Left cardiac atrium (tissue), 4 donors: ENCODE results near the gene DNAJC11. TPM values are rescaled to one million over a fixed set of nuclear protein-coding genes. Genes with fewer than 3 reads are reported as not detected.
A peak's percentile ranks its signal among the peaks of the same experiment; 100 is the strongest.
"Not testable (repeated sequence)": the region's sequence is repeated elsewhere in the genome, so short reads cannot be mapped to it uniquely, and the experiment has no call there.

Experiments
- ATAC-seq, 2 donors: fragments of 200-7000 bp; cut with Tn5 transposase; one replicate each; pipeline ENCODE4 v1.9.1; 2020; ENCODE audit warnings: mild to moderate bottlenecking in 2 of 2, moderate library complexity in 2 of 2
- DNase-seq: peaks from one replicate; pipeline ENCODE4 v3.0.0-alpha.2; 2020
- intact Hi-C, 2 donors: fragments of 100-400 bp; cut with DNase I; formaldehyde crosslinking; loops; one replicate each; pipeline versions ENCODE4 v1.14.1 to v1.15.1; 2022 to 2023
- total RNA-seq, 2 donors: library from RNA; stranded (reverse); fragmentation: NEBNext Ultra II Directional; extraction: Animal tissue kit (Norgen Biotek cat#: 25700); gene quantifications; one replicate each; pipeline ENCODE4 v1.2.1, GENCODE V29; 2021
- donor health status: DM: no; HTN: yes; CAD: no.
- donor health status: DM: no; HTN: yes; CAD: no; lungs with severe emphysema.
- donor health status: DM: yes; HTN: yes; CAD: no.
- donor health status: Dilated cardiomyopathy.

The DNAJC11 gene
- total RNA-seq, 2 donors from 2014 or later: 54.5 to 57.1 TPM

DNA sequence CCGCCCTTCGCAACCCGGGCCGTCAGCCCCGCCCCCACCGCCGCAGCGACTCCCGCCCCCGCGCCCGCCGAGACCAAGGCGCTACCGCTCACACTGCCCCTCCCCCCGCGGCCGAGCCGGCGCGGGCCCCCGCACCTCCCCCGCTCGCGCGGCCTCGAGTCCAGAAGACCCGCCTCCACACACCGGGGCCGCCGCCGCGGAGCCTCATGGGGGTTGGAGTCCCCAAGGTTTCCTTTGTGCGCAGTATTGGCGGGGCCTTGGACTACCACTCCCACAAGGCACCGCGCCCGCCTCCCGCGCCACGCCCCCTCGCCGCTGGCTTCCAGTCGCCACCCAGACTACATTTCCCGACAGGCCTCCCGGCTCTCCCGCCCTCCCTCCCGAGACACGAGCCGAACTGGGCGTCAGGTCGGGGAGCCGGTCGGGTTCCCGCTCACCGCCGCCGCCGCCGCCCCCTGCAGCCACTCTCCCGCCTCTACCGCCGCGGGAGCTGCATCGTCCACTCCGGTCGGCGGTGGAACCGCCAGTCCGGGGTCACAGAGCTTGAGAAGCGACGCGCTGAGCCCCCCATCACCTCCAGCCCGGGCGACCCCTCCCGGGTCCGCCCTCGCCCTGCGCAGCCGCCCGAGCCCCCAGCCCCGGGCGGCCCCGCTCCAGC is 88.1 kb downstream of the DNAJC11 start, which contains the start of gene PHF13:
Gene PHF13 (plus strand): TSS at position 371 of the 658 bp plus-strand sequence. CDS start 336 bp downstream, outside the sequence.
- ATAC-seq (peak; percentile 96 to 98), DNase-seq (peak; percentile 100)
- intact Hi-C loops: no loop called here

- intact Hi-C loops: no loop called here
- DNase-seq (peak; percentile 60), ATAC-seq (peak; percentile 66 to 69)
Observed at GRCh38 chr1:6612641-6613360, 88.8 kb downstream of the DNAJC11 start.

DNA sequence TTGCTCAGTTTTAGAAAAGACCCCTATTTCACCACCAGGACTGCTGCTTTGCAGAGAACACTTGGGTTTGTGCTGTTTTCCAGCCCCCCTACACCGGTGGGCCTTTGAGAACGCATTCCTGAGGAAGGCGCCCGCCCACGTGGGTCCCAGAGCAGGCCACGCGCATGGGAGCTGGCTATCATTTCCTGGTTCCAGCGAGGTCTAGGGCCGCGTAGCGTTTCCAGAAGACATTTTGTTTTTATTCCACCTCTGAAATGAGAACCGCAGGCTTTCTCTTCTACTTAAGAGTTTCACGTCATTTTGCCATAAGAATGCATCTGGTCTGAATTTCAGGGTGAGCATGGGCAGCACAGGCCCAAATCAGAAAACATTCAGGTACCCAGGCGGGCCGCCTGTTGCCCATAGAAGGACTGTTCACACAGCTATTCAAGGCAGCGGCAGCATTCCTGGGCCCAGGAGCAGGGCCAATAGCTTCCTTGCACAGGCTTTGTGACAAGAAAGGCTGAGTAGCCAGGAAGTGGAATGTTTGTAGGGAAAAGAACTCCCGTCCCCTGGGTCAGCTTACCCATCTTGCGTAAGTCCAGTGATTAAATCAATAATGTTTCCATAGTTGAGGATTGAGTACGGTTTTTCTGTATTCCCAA is 97.6 kb downstream of the DNAJC11 start:
- ATAC-seq: peak; percentile 20 to 29
- peak; percentile 86 for DNase-seq
- intact Hi-C loops: no loop called here

GRCh38 chr1:6603238-6603914 is 98.2 kb downstream of the DNAJC11 start:
- peak; percentile 75 for DNase-seq
- intact Hi-C loops: no loop called here

DNA sequence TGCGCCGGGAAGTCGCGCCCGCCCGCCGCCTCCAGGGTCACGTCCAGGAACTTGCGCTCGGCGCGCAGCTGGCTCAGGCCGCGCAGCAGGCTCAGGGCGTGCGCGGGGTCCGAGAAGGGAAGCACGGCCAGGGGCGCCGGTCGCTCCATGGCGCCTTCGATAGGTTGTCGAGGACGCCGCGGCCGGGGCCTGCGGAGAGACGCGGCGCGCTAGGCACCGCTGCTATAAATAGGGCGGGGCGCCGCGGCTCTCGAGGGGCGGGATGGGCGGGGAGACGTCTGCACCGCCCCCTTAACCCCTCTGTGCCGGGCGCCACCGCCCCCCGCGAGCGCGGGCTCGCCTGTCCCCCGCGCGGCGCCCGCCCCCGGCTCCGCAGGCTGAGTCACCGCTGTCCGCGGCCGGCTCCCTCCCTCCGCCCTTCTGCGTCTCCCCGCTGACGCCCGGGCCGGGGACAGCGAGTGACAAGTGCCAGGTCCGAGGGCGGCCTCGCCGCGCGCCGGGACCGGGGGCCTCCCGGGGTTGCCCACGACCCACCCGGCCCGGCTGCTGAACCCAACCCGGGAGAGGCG is 98.9 kb downstream of the DNAJC11 start, which contains the start of gene KLHL21:
Gene KLHL21 (minus strand): TSS at position 201 of the 569 bp plus-strand sequence. CDS start 52 bp downstream, at position 149.
- intact Hi-C loops: no loop called here
- peak; percentile 81 to 86 for ATAC-seq
- peak; percentile 93 for DNase-seq

More at GRCh38 chr1:6603238-6603914, 98.2 kb downstream of the DNAJC11 start:
- peak; percentile 20 to 42 for ATAC-seq

- DNase-seq: peak; percentile 66
- intact Hi-C loops: no loop called here
- peak; percentile 28 to 38 for ATAC-seq
Observed at GRCh38 chr1:6601923-6602668, 99.5 kb downstream of the DNAJC11 start.

GRCh38 chr1:6601049-6601922 is 100.3 kb downstream of the DNAJC11 start:
- ATAC-seq (peak; percentile 8 to 40), DNase-seq (peak; percentile 79)
- intact Hi-C loops: no loop called here

GRCh38 chr1:6600410-6601048 is 101.1 kb downstream of the DNAJC11 start:
- intact Hi-C loops: no loop called here
- ATAC-seq: peak in 1 of 2 donors; percentile 0

GRCh38 chr1:6599991-6600390 is 101.6 kb downstream of the DNAJC11 start:
- ATAC-seq, DNase-seq, intact Hi-C loops: not testable (repeated sequence)

More at GRCh38 chr1:6600410-6601048, 101.1 kb downstream of the DNAJC11 start:
- no peak for DNase-seq

DNA sequence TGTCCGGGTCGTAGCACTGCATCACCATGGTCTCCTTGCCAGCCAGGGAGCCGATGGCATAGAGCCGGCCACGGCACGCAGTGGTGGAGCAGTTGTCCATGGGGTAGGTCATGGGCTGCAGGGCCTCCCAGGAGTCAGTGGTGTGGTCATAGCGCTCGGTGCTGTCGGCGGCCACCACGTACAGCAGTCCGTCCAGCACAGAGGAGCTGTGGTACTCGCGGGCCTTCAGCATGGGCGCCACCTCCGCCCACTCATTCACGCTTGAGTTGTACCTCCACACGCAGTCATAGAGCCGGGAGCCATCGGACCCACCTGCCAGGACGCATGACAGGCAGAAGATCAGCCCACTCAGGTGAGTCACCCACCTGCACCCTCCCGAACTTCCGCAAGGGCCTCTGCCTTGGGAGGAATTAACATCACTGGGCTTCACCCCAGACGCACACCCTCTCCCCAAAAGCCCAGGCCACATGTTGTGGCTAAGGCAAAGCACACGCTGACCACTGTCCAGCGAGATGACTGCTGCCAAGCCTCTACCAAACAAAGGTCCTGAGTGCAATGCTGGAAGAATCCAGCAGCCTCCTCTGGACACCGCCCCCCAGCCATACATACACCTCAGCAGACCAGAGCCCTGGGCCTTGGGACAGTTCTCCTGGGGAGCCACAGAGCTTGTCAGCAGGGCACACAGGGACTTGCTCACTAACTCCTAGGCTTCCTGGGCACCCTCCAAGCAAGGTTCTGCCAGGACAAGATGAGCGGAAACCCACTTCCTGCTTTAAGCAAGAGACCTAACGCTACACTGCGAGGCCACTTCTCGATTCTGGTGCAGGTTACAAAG is 102.3 kb downstream of the DNAJC11 start:
- intact Hi-C loops: no loop called here
- DNase-seq (no peak), ATAC-seq (no peak)

DNA sequence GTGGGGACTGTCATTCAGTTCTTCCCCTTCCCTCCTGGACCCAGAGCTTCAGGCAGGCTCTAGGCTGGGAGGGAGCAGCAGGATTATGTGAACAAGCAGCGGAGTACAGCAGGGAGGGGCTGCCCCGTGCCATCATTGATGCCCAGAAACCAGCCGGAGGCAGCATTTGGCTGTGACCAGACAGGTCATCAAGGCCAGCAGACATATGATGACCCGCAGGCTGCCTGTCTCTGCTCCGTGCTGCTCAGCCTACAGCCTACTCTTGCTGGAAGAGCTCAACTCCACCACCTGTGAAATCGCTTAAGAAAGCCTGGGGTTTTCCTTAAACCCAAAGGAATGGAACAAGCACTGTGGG is 103.9 kb downstream of the DNAJC11 start:
- ATAC-seq (no peak), DNase-seq (no peak)
- intact Hi-C loops: no loop called here

DNA sequence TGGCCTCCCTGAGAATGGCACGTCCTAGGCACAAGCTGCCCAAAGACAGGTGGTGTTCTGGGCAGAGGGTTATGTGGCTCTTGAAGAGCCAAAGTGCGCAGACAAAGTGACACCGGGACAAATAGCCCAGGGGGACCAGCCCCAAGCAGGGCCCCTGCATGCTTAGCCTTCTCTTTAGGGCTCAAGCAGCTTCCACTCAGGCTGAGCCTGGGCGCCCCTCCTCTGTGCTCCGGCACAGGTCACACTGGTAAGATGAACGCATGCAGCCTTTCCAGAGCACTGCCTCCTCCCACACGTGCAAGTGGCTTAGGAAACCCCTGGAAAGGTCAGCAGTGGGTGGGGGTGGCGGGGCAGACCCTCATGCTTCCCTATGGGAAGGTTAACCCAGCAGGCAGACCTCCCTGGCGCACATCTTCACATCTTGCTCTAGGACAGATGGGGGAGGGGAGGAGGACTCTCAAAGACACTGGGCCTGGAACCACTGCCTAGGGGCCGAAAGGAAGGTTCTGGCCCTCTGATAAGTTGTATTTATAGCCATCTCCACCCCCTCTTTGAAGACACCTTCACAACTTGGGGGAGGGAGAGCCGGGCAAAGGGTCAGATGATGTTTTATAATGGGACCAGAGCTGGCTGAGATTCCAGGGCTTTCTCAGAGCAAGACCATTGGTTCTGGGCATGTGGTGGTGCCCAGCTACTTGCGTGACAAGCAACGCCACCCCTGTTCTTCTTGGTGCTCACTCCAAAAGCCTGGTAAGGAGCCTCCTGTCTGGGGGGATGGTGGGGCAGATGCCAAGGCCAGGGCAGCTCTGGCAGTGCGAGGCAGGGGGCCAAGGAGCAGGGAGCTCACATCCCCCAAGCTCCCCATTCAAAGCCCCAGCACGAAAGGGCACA is 104.5 kb downstream of the DNAJC11 start:
- DNase-seq: no peak
- intact Hi-C loops: no loop called here
- ATAC-seq: no peak

DNA sequence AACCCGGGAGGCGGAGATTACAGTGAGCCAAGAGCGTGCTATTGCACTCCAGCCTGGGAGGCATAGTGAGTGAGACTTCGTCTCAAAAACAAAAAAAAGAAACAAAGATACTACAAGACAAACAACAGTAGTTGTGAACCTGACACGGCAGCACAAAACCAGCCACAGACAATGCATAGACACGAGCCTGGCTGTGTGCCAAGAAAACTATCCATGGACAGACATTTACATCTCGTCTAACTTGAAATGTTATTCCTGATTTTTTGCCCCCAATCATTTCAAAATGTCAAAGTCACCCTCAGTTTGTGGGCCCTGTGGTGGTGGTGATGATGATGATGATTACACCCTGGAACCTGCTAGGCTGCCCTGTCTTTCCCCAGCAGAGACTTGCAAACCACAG is 105.3 kb downstream of the DNAJC11 start:
- no peak for ATAC-seq

GRCh38 chr1:6594977-6595740 is 106.5 kb downstream of the DNAJC11 start:
- intact Hi-C loops: no loop called here
- DNase-seq (no peak), ATAC-seq (no peak)

More for the DNA sequence above, 105.3 kb downstream of the DNAJC11 start:
- intact Hi-C loops: no loop called here
- DNase-seq: no peak
